NCI-H2196 treated with DMSO at 0.1 percent for 48 hours (cell line): Measurements from ENCODE around the gene CFAP77.

Experiments
- DNase-seq: peaks from one replicate; lab custom pipeline; 2025; ENCODE audit not compliant: unreplicated experiment; lab: John Stamatoyannopoulos, UW

The CFAP77 gene

GRCh38 chr9:132407196-132407595 is 2.8 kb upstream of the CFAP77 start:
- no peak for DNase-seq

GRCh38 chr9:132408521-132408920 is 1.5 kb upstream of the CFAP77 start:
- no peak for DNase-seq

- no peak for DNase-seq
Observed at GRCh38 chr9:132410642-132411041, 631 bp downstream of the CFAP77 start.

GRCh38 chr9:132411091-132411508 is 1.1 kb downstream of the CFAP77 start:
- peak; percentile 67 for DNase-seq

GRCh38 chr9:132412089-132412488 is 2.1 kb downstream of the CFAP77 start:
- DNase-seq: no peak

GRCh38 chr9:132413926-132414325 is 3.9 kb downstream of the CFAP77 start:
- no peak for DNase-seq

- DNase-seq: no peak
Observed at GRCh38 chr9:132414731-132415130, 4.7 kb downstream of the CFAP77 start.

- DNase-seq: no peak
Observed at GRCh38 chr9:132415181-132415580, 5.2 kb downstream of the CFAP77 start.

- no peak for DNase-seq
Observed at GRCh38 chr9:132418726-132419363, 8.8 kb downstream of the CFAP77 start.

- DNase-seq: no peak
Observed at GRCh38 chr9:132422574-132422973, 12.6 kb downstream of the CFAP77 start.

GRCh38 chr9:132423503-132423902 is 13.5 kb downstream of the CFAP77 start:
- DNase-seq: no peak

GRCh38 chr9:132424857-132425674 is 15.1 kb downstream of the CFAP77 start:
- DNase-seq: no peak

GRCh38 chr9:132425675-132426062 is 15.7 kb downstream of the CFAP77 start:
- no peak for DNase-seq

- no peak for DNase-seq
Observed at GRCh38 chr9:132426639-132427414, 16.8 kb downstream of the CFAP77 start.

- DNase-seq: no peak
Observed at GRCh38 chr9:132430998-132431397, 21.0 kb downstream of the CFAP77 start.

- no peak for DNase-seq
Observed at GRCh38 chr9:132434881-132435280, 24.9 kb downstream of the CFAP77 start.

GRCh38 chr9:132439153-132439552 is 29.1 kb downstream of the CFAP77 start:
- DNase-seq: no peak

- DNase-seq: no peak
Observed at GRCh38 chr9:132440735-132441134, 30.7 kb downstream of the CFAP77 start.

- no peak for DNase-seq
Observed at GRCh38 chr9:132441404-132441803, 31.4 kb downstream of the CFAP77 start.

- peak; percentile 15 for DNase-seq
Observed at GRCh38 chr9:132443951-132444607, 34.1 kb downstream of the CFAP77 start.

- DNase-seq: no peak
Observed at GRCh38 chr9:132446887-132447286, 36.9 kb downstream of the CFAP77 start.
